NCI-H146 treated with DMSO at 0.1 percent for 48 hours (cell line): ENCODE results near the gene LAMB4.

Experiments used
- DNase-seq: peaks from one replicate; lab custom pipeline; 2025; ENCODE audit not compliant: unreplicated experiment; lab: John Stamatoyannopoulos, UW

LAMB4 gene

GRCh38 chr7:108079648-108080591, 50.2 kb downstream of the LAMB4 start:
- DNase-seq = no peak

- no peak for DNase-seq
Observed at GRCh38 chr7:108079276-108079647, 50.9 kb downstream of the LAMB4 start.

GRCh38 chr7:108078691-108079090, 51.5 kb downstream of the LAMB4 start:
- no peak for DNase-seq

- no peak for DNase-seq
Observed at GRCh38 chr7:108078211-108078673, 51.9 kb downstream of the LAMB4 start.

GRCh38 chr7:108077709-108078108, 52.5 kb downstream of the LAMB4 start:
- no peak for DNase-seq

- DNase-seq = no peak
Observed at GRCh38 chr7:108076156-108076555, 54.0 kb downstream of the LAMB4 start.

- DNase-seq = no peak
Observed at GRCh38 chr7:108073305-108074070, 56.7 kb downstream of the LAMB4 start.

GRCh38 chr7:108072739-108073138, 57.4 kb downstream of the LAMB4 start:
- no peak for DNase-seq

GRCh38 chr7:108072116-108072515, 58.0 kb downstream of the LAMB4 start:
- DNase-seq = no peak

GRCh38 chr7:108071551-108071950, 58.6 kb downstream of the LAMB4 start:
- DNase-seq = no peak

GRCh38 chr7:108069646-108070045, 60.5 kb downstream of the LAMB4 start:
- DNase-seq = no peak

- no peak for DNase-seq
Observed at GRCh38 chr7:108067844-108068243, 62.3 kb downstream of the LAMB4 start.

- no peak for DNase-seq
Observed at GRCh38 chr7:108066486-108066885, 63.7 kb downstream of the LAMB4 start.

- no peak for DNase-seq
Observed at GRCh38 chr7:108063520-108063933, 66.6 kb downstream of the LAMB4 start.

GRCh38 chr7:108062250-108063014, 67.7 kb downstream of the LAMB4 start:
- DNase-seq = no peak

GRCh38 chr7:108059526-108059925, 70.6 kb downstream of the LAMB4 start:
- no peak for DNase-seq

- DNase-seq = no peak
Observed at GRCh38 chr7:108057951-108058481, 72.1 kb downstream of the LAMB4 start.

GRCh38 chr7:108055611-108056021, 74.5 kb downstream of the LAMB4 start:
- DNase-seq = no peak

- no peak for DNase-seq
Observed at GRCh38 chr7:108054537-108054936, 75.6 kb downstream of the LAMB4 start.

- DNase-seq = no peak
Observed at GRCh38 chr7:108053250-108053649, 76.9 kb downstream of the LAMB4 start.

GRCh38 chr7:108051454-108051853, 78.7 kb downstream of the LAMB4 start:
- no peak for DNase-seq
